H1 (cell line): ENCODE measurements around the gene ADARB2. TPM values are rescaled to one million over a fixed set of nuclear protein-coding genes. Genes with fewer than 3 reads are reported as not detected.

ENCODE experiments used
- CTCF ChIA-PET: fragments of 300-600 bp; sonication (Branson Sonifier 250); formaldehyde crosslinking; loops from one replicate; lab custom pipeline; 2021; ENCODE audit not compliant: partially characterized antibody; lab: Charles Lee
- POLR2A ChIA-PET: fragments of 300-600 bp; sonication (Branson Sonifier 250); formaldehyde crosslinking; loops from one replicate; lab custom pipeline; 2021; ENCODE audit warnings: inconsistent platforms; ENCODE audit not compliant: partially characterized antibody; lab: Charles Lee
- DNase-seq, 2 experiments: peaks; one replicate each; pipeline versions ENCODE4 v3.0.0 to v3.0.0-alpha.2; 2010 to 2022; ENCODE audit warnings: low spot score in 2 of 2, low read depth in 1 of 2, mixed read lengths in 1 of 2
- FAIRE-seq: peaks from 2 replicates; lab custom pipeline; 2011; peaks lifted over from hg19 to GRCh38; lab: Jason Lieb, UNC
- H2AFZ ChIP-seq: 2 replicates; pipeline ENCODE4 v1.8.1; 2012; ENCODE audit warnings: low read length, inconsistent platforms
- H2AK5ac ChIP-seq: 2 replicates; pipeline ENCODE4 v1.6.1; 2013; ENCODE audit warnings: low read depth, low read length
- H2BK120ac ChIP-seq: replicated peaks from 2 replicates; pipeline ENCODE3; 2013; ENCODE audit warnings: low read depth, low read length, inconsistent platforms
- H2BK12ac ChIP-seq: 2 replicates; pipeline ENCODE4 v1.6.1; 2013; ENCODE audit warnings: low read depth, low read length
- H2BK15ac ChIP-seq: 2 replicates; pipeline ENCODE4 v1.6.1; 2013; ENCODE audit warnings: low read length
- H2BK20ac ChIP-seq: 2 replicates; pipeline ENCODE4 v1.6.1; 2013; ENCODE audit warnings: low read length
- H2BK5ac ChIP-seq: 2 replicates; pipeline ENCODE4 v1.6.1; 2013; ENCODE audit warnings: low read depth, low read length
- H3K14ac ChIP-seq: 2 replicates; pipeline ENCODE4 v1.6.1; 2013; ENCODE audit warnings: inconsistent platforms; ENCODE audit not compliant: insufficient read length
- H3K18ac ChIP-seq: 2 replicates; pipeline ENCODE4 v1.6.1; 2013; ENCODE audit warnings: low read length; ENCODE audit errors: extremely low read depth
- H3K23ac ChIP-seq: 2 replicates; pipeline ENCODE4 v1.6.1; 2013; ENCODE audit warnings: inconsistent platforms; ENCODE audit not compliant: insufficient read length
- H3K23me2 ChIP-seq: 2 replicates; pipeline ENCODE4 v1.6.1; 2013; ENCODE audit warnings: low read depth, low read length
- H3K27ac ChIP-seq: 2 replicates; pipeline ENCODE4 v1.6.1; 2011; ENCODE audit warnings: low read depth, low read length, inconsistent platforms
- H3K27me3 ChIP-seq, 4 experiments: replicated peaks in 1 of 4; 1 replicate in 1 of 4; 2 replicates in 3 of 4; pipeline versions ENCODE4 v1.6.1 to v1.8.1; 2011 to 2013; ENCODE audit warnings: low read length in 3 of 4, mild to moderate bottlenecking in 3 of 4, inconsistent platforms in 2 of 4, mixed read lengths in 2 of 4, moderate library complexity in 1 of 4; ENCODE audit not compliant: control insufficient read depth in 3 of 4, insufficient read depth in 3 of 4; ENCODE audit errors: extremely low read depth in 1 of 4
- H3K36me3 ChIP-seq, 4 experiments: 2 replicates each; pipeline versions ENCODE4 v1.6.1 to v1.8.1; 2011 to 2013; ENCODE audit warnings: mild to moderate bottlenecking in 4 of 4, low read length in 3 of 4, moderate library complexity in 2 of 4, control low read depth in 1 of 4, inconsistent platforms in 1 of 4; ENCODE audit not compliant: insufficient read depth in 4 of 4, control insufficient read depth in 2 of 4
- H3K4ac ChIP-seq: replicated peaks from 2 replicates; pipeline ENCODE3; 2013; ENCODE audit warnings: low read length, low read depth, mixed read lengths, inconsistent platforms; ENCODE audit not compliant: insufficient read length
- H3K4me1 ChIP-seq, 4 experiments: replicated peaks in 1 of 4; 1 replicate in 1 of 4; 2 replicates in 3 of 4; pipeline versions ENCODE4 v1.6.1 to v1.8.1; 2011 to 2013; ENCODE audit warnings: low read length in 3 of 4, inconsistent platforms in 2 of 4, mixed read lengths in 1 of 4; ENCODE audit not compliant: insufficient read depth in 4 of 4, control insufficient read depth in 3 of 4
- H3K4me2 ChIP-seq, 2 experiments: 2 replicates each; pipeline versions ENCODE4 v1.6.1 to v1.8.1; 2011 to 2013; ENCODE audit warnings: low read depth in 2 of 2, low read length in 2 of 2, control low read depth in 1 of 2, inconsistent platforms in 1 of 2, mild to moderate bottlenecking in 1 of 2; ENCODE audit not compliant: insufficient read depth in 1 of 2
- H3K4me3 ChIP-seq, 4 experiments: fragments of 200-600, 300-600 bp in 1 of 4; sonication (generic), shearing (Covaris generic), sonication (Bioruptor Twin) in 1 of 4; 2 replicates each; pipeline versions ENCODE4 v1.5.1 to v1.8.1; 2011 to 2016; ENCODE audit warnings: low read length in 4 of 4, low read depth in 3 of 4, control low read depth in 2 of 4, inconsistent platforms in 2 of 4, mild to moderate bottlenecking in 2 of 4, mixed read lengths in 1 of 4, moderate library complexity in 1 of 4; ENCODE audit not compliant: insufficient read depth in 2 of 4; ENCODE audit errors: extremely low read depth in 1 of 4
- H3K56ac ChIP-seq: replicated peaks from 2 replicates; pipeline ENCODE3; 2013; ENCODE audit warnings: low read depth, mild to moderate bottlenecking, mixed read lengths, low read length, inconsistent platforms; ENCODE audit not compliant: insufficient read length
- H3K79me1 ChIP-seq: 2 replicates; pipeline ENCODE4 v1.6.1; 2013; ENCODE audit warnings: low read depth, low read length, control low read depth
- H3K79me2 ChIP-seq, 2 experiments: 2 replicates each; pipeline versions ENCODE4 v1.6.1 to v1.8.1; 2012 to 2013; ENCODE audit warnings: low read length in 2 of 2, mild to moderate bottlenecking in 2 of 2, inconsistent platforms in 1 of 2; ENCODE audit not compliant: insufficient read depth in 2 of 2, control insufficient read depth in 1 of 2
- H3K9ac ChIP-seq, 4 experiments: replicated peaks in 1 of 4; 1 replicate in 1 of 4; 2 replicates in 3 of 4; pipeline versions ENCODE4 v1.6.1 to v1.8.1; 2011 to 2013; ENCODE audit warnings: low read depth in 3 of 4, low read length in 3 of 4, control low read depth in 2 of 4, mild to moderate bottlenecking in 2 of 4, moderate library complexity in 2 of 4, inconsistent platforms in 1 of 4; ENCODE audit errors: extremely low read depth in 1 of 4
- H3K9me3 ChIP-seq, 2 experiments: 2 replicates each; pipeline versions ENCODE4 v1.6.1 to v1.8.1; 2012 to 2013; ENCODE audit warnings: mild to moderate bottlenecking in 2 of 2, moderate library complexity in 2 of 2, control low read depth in 1 of 2, inconsistent platforms in 1 of 2, low read depth in 1 of 2, low read length in 1 of 2, mixed read lengths in 1 of 2; ENCODE audit not compliant: insufficient read depth in 2 of 2
- H4K20me1 ChIP-seq, 2 experiments: replicated peaks in 1 of 2; 2 replicates each; pipeline versions ENCODE3 to v1.8.1; 2011 to 2013; ENCODE audit warnings: inconsistent platforms in 2 of 2, low read length in 2 of 2, mild to moderate bottlenecking in 1 of 2; ENCODE audit not compliant: insufficient read depth in 2 of 2, control insufficient read depth in 1 of 2
- H4K5ac ChIP-seq: 2 replicates; pipeline ENCODE4 v1.6.1; 2013; ENCODE audit warnings: low read length, low read depth, mixed read lengths, inconsistent platforms; ENCODE audit not compliant: insufficient read length
- H4K8ac ChIP-seq: 2 replicates; pipeline ENCODE4 v1.8.0; 2013; ENCODE audit warnings: mild to moderate bottlenecking, moderate library complexity, low read length, inconsistent platforms; ENCODE audit not compliant: insufficient read depth; ENCODE audit errors: extremely low read depth
- H4K91ac ChIP-seq: replicated peaks from 2 replicates; pipeline ENCODE3; 2013; ENCODE audit warnings: low read length, mixed read lengths, inconsistent platforms; ENCODE audit not compliant: insufficient read length
- BRCA1 ChIP-seq: IDR thresholded peaks from 2 replicates; pipeline ENCODE4 v1.6.1; 2012; ENCODE audit warnings: low read depth, low read length, improper control_type of control experiment
- EGR1 ChIP-seq: IDR thresholded peaks from 2 replicates; pipeline ENCODE4 v1.6.1; 2011; ENCODE audit warnings: low read depth, low read length, borderline replicate concordance
- EZH2 ChIP-seq: fragments of 200-600 bp; sonication (generic); IDR thresholded peaks from 2 replicates; pipeline ENCODE4 v1.7.1; 2012; ENCODE audit warnings: low read depth, mild to moderate bottlenecking, moderate library complexity, low read length, inconsistent platforms; ENCODE audit not compliant: severe bottlenecking
- RXRA ChIP-seq: IDR thresholded peaks from 2 replicates; pipeline ENCODE4 v1.6.1; 2011; ENCODE audit warnings: low read depth, mild to moderate bottlenecking, low read length, moderate library complexity; ENCODE audit not compliant: insufficient read depth
- SIX5 ChIP-seq: IDR thresholded peaks from 2 replicates; pipeline ENCODE4 v1.6.1; 2011; ENCODE audit warnings: mild to moderate bottlenecking, low read depth, low read length
- YY1 ChIP-seq: IDR thresholded peaks from 2 replicates; pipeline ENCODE4 v1.6.1; 2011; ENCODE audit warnings: low read depth, mild to moderate bottlenecking, low read length
- WGBS, 2 experiments: shearing (Covaris generic) in 1 of 2; methylation state at CpG; one replicate each; pipeline versions ENCODE4 v1.1.6 to v1.1.7; 2013 to 2015; ENCODE audit warnings: low lambda C conversion rate in 2 of 2, mixed read lengths in 2 of 2, inconsistent platforms in 1 of 2, low coverage in 1 of 2, missing lambda C conversion rate in 1 of 2; ENCODE audit not compliant: insufficient replicate concordance in 2 of 2, insufficient coverage in 1 of 2, insufficient read length in 1 of 2; ENCODE audit errors: extremely low coverage in 1 of 2, missing lambda C conversion rate in 1 of 2; 5-methylcytosine and 5-hydroxymethylcytosine counted together
- polyA plus RNA-seq, 7 experiments: library from polyadenylated mRNA; depleted of rRNA in 3 of 7; stranded (reverse) in 5 of 7; unstranded in 2 of 7; fragments of >200 nt in 5 of 7; fragments of 200-250 nt in 2 of 7; gene quantifications; 1 replicate in 5 of 7; 2 replicates in 1 of 7; 4 replicates in 1 of 7; pipeline versions ENCODE4 v1.2.1 to v1.2.3, GENCODE V29; 2011 to 2013; ENCODE audit warnings: missing spikeins in 2 of 7, mixed read lengths in 2 of 7
- total RNA-seq: library from RNA; stranded (reverse); fragmentation: NEBNext Ultra II Directional; extraction: Animal tissue kit (Norgen Biotek cat#: 25700); gene quantifications from 2 replicates; pipeline ENCODE4 v1.2.1, GENCODE V29; 2021

ADARB2 gene
- total and polyA plus RNA-seq, 2 of the 8 experiments (the other 6 are each of a cell fraction or from before 2014, with no cell fraction given): 2.2 to 2.8 TPM

- WGBS, 2 experiments: 88% methylated on average over 14 of the region's 14 CpGs; no CpG with 5 or more reads in 1 of the 2 experiments
- no peak overlapping the region for H3K4me2 ChIP-seq
Observed at GRCh38 chr10:1486841-1487687, 250.3 kb downstream of the ADARB2 start.

More at GRCh38 chr10:1486841-1487687, 250.3 kb downstream of the ADARB2 start:
- Histone ChIP-seq H3K79me2 (no peaks in the 10 kb centered on the region; a peak in 1 of 4 replicates), H3K27ac (no peak overlapping the region), H3K56ac (no peak overlapping the region), H3K4me3 (no peak overlapping the region), H2BK120ac (no peak overlapping the region), H3K79me1 (no peaks in the 10 kb centered on the region), H3K4me1 (peaks cover 0 to 10% (median 2%) of the 10 kb centered on the region in 4 experiments; a peak in 3 of 7 replicates), H3K14ac (no peak overlapping the region), H4K8ac (no peak overlapping the region), H3K9ac (no peak overlapping the region), H2AFZ (no peak overlapping the region), H3K18ac (no peak overlapping the region), H4K91ac (no peak overlapping the region), H4K20me1 (no peaks in the 10 kb centered on the region), H2BK5ac (no peak overlapping the region), H2BK20ac (no peak overlapping the region), H3K36me3 (no peaks in the 10 kb centered on the region), H2BK12ac (no peak overlapping the region), H3K4ac (no peak overlapping the region), H2AK5ac (no peak overlapping the region), H3K23me2 (no peaks in the 10 kb centered on the region), H4K5ac (no peak overlapping the region), H3K27me3 (no peaks in the 10 kb centered on the region; a peak in 3 of 7 replicates), H3K23ac (no peak overlapping the region), H3K9me3 (no peaks in the 10 kb centered on the region), H2BK15ac (no peak overlapping the region)
- FAIRE-seq: no peak
- ChIA-PET POLR2A (no interaction called here), CTCF (interaction anchor here (1.1 kb wide), 1 partner anchor 188 kb away, joined by 3 read pairs; no protein-coding TSS in a partner anchor)
- TF ChIP-seq EGR1 (no peak), RXRA (no peak), EZH2 (no peak), SIX5 (no peak), YY1 (no peak), BRCA1 (no peak)
- no peak for DNase-seq
